Measurements from ENCODE around the gene NFASC. TPM values are rescaled to one million over a fixed set of nuclear protein-coding genes. Genes with fewer than 3 reads are reported as not detected.

NFASC gene
- total RNA-seq, 1 donor: 36.9 TPM

DNA sequence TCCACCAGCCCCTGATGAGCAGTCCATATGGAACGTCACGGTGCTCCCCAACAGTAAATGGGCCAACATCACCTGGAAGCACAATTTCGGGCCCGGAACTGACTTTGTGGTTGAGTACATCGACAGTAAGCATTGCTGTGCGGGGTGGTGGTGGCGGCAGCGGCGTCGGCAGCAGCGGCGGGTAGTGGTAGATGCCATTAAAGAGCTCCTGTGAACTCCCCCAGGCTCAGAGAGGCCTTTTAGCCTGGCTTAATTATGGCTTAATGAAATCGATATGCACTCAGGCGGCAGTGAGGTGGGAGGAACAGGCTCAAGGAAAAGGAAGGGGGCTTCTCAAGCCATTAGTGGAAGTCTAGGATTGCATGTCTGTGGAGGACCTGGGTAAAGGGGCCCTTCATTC, 130.5 kb downstream of the NFASC start:
- Histone ChIP-seq H3K27me3 (ENCODE audit: insufficient read depth, low read length) (no peaks in the 10 kb centered on the region), H2AFZ (ENCODE audit: low read length) (no peak overlapping the region), H3K4me1 (ENCODE audit: insufficient read depth, low read length) (no peaks in the 10 kb centered on the region), H3K79me2 (ENCODE audit: insufficient read depth, low read length) (no peaks in the 10 kb centered on the region), H4K20me1 (ENCODE audit: insufficient read depth, low read length) (no peaks in the 10 kb centered on the region), H3K4me2 (ENCODE audit: insufficient read depth, low read length) (no peak overlapping the region), H3K27ac (ENCODE audit: low read depth, low read length) (no peak overlapping the region), H3K36me3 (ENCODE audit: insufficient read depth, low read length) (peaks cover 6% of the 10 kb centered on the region), H3K4me3 (ENCODE audit: insufficient read depth, low read length) (no peak overlapping the region), H3K9me3 (ENCODE audit: low read depth, low read length) (no peaks in the 10 kb centered on the region)
- no peak for DNase-seq (ENCODE audit: insufficient read length, low spot score, missing footprints)
- TF ChIP-seq, protein P1, sequence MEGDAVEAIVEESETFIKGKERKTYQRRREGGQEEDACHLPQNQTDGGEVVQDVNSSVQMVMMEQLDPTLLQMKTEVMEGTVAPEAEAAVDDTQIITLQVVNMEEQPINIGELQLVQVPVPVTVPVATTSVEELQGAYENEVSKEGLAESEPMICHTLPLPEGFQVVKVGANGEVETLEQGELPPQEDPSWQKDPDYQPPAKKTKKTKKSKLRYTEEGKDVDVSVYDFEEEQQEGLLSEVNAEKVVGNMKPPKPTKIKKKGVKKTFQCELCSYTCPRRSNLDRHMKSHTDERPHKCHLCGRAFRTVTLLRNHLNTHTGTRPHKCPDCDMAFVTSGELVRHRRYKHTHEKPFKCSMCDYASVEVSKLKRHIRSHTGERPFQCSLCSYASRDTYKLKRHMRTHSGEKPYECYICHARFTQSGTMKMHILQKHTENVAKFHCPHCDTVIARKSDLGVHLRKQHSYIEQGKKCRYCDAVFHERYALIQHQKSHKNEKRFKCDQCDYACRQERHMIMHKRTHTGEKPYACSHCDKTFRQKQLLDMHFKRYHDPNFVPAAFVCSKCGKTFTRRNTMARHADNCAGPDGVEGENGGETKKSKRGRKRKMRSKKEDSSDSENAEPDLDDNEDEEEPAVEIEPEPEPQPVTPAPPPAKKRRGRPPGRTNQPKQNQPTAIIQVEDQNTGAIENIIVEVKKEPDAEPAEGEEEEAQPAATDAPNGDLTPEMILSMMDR (IDR thresholded peaks at IDR 0.05; ENCODE audit: extremely low read depth, low read depth, low read length): no peak

DNA sequence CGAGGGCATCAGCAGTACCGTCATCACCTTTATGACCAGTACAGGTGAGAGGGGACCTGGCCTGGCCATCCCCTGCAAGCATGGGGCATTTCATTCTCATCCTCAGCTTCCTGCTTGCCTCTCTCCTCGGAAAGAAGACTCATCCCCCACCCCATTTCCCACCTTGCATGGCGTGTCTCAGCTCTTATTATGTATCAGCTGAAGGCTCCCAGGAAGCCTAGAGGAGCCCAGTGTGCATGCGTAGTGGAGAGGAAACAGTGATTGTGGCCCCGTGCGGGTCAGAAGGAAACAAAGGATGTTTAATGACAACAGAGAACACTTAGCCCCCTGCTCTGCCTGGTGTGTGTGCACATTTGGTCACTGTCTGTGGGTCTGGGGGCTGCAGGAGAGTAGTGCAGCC, 132.0 kb downstream of the NFASC start:
- Histone ChIP-seq H3K27ac (ENCODE audit: low read depth, low read length) (no peak overlapping the region), H3K36me3 (ENCODE audit: insufficient read depth, low read length) (peaks cover 5% of the 10 kb centered on the region), H3K4me2 (ENCODE audit: insufficient read depth, low read length) (no peak overlapping the region), H3K4me3 (ENCODE audit: insufficient read depth, low read length) (no peak overlapping the region), H3K4me1 (ENCODE audit: insufficient read depth, low read length) (no peaks in the 10 kb centered on the region), H3K27me3 (ENCODE audit: insufficient read depth, low read length) (no peaks in the 10 kb centered on the region), H3K79me2 (ENCODE audit: insufficient read depth, low read length) (no peaks in the 10 kb centered on the region), H3K9me3 (ENCODE audit: low read depth, low read length) (no peaks in the 10 kb centered on the region), H4K20me1 (ENCODE audit: insufficient read depth, low read length) (no peaks in the 10 kb centered on the region), H2AFZ (ENCODE audit: low read length) (no peak overlapping the region)
- TF ChIP-seq, protein P1 (IDR thresholded peaks at IDR 0.05; ENCODE audit: extremely low read depth, low read depth, low read length): no peak
- no peak for DNase-seq (ENCODE audit: insufficient read length, low spot score, missing footprints)

DNA sequence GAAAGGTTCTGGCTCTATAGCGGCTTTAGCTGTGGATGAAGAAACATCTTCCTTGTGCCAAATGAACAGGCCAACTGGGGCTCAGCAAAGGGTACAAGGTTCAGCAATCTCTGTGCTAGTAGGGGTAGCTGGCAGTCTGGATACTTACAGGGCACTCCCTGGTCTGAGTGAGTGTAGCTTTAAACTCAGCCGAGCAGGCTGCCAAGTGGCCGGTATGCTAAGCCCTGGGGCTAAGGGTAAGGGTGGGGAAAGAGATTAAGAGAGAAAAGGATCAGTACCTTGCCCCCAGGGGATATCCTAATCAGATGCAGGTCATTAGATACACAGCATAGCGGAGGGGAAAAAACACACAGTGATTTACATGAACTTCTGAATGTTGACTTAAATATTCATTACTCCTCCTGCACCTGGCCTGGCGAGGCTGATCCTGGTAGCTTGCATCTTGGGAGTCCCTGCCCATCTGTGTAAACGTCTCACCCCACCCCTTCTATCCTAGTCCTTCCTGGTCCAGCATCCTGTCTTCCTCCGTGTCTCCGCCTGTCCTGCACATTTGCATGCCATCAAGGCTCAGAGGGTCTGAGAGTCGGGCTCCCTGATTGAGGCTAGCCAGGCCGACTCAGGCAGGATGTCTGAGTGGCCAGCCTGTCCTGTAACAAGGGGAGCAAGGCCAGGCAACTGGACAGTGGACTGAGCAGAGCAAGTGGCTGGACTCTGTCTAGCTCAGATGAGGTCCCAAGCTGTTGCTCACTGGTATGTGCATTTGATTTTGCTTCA, 132.9 kb downstream of the NFASC start:
- Histone ChIP-seq H3K27me3 (ENCODE audit: insufficient read depth, low read length) (no peaks in the 10 kb centered on the region), H3K79me2 (ENCODE audit: insufficient read depth, low read length) (no peaks in the 10 kb centered on the region), H3K9me3 (ENCODE audit: low read depth, low read length) (no peaks in the 10 kb centered on the region), H3K4me2 (ENCODE audit: insufficient read depth, low read length) (no peak overlapping the region), H3K4me1 (ENCODE audit: insufficient read depth, low read length) (no peaks in the 10 kb centered on the region), H3K36me3 (ENCODE audit: insufficient read depth, low read length) (no peaks in the 10 kb centered on the region), H3K27ac (ENCODE audit: low read depth, low read length) (no peak overlapping the region), H4K20me1 (ENCODE audit: insufficient read depth, low read length) (no peaks in the 10 kb centered on the region), H2AFZ (ENCODE audit: low read length) (no peak overlapping the region), H3K4me3 (ENCODE audit: insufficient read depth, low read length) (no peak overlapping the region)
- TF ChIP-seq, protein P1 (IDR thresholded peaks at IDR 0.05; ENCODE audit: extremely low read depth, low read depth, low read length): no peak
- DNase-seq (ENCODE audit: insufficient read length, low spot score, missing footprints): no peak

DNA sequence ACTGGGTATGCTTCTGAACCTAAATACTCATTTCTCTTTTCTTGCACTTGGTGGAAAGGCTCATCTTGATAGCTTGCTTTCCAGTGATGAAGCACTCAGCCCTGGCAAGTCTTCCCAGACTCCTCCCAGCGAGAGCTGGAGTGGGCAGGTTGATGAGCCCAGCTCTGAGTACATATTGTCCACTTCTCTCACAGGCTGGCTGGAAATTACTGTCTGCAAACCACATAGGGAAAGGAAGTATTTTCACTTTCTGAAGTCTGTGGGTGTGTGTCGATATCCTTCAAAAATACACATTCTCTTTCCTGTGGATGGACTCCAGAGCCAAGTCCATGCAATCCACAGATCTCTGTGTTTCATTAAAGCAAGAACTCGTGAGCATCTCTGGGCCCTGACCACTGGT, 133.7 kb downstream of the NFASC start:
- no peaks in the 10 kb centered on the region for H3K36me3 ChIP-seq (ENCODE audit: insufficient read depth, low read length)
- H3K4me3 ChIP-seq (ENCODE audit: insufficient read depth, low read length): no peak overlapping the region
- no peak overlapping the region for H3K4me2 ChIP-seq (ENCODE audit: insufficient read depth, low read length)
- H3K9me3 ChIP-seq (ENCODE audit: low read depth, low read length): no peaks in the 10 kb centered on the region
- H4K20me1 ChIP-seq (ENCODE audit: insufficient read depth, low read length): no peaks in the 10 kb centered on the region
- DNase-seq (ENCODE audit: insufficient read length, low spot score, missing footprints): no peak
- no peaks in the 10 kb centered on the region for H3K27me3 ChIP-seq (ENCODE audit: insufficient read depth, low read length)
- TF ChIP-seq, protein P1 (IDR thresholded peaks at IDR 0.05; ENCODE audit: extremely low read depth, low read depth, low read length): no peak
- no peak overlapping the region for H3K27ac ChIP-seq (ENCODE audit: low read depth, low read length)
- H3K4me1 ChIP-seq (ENCODE audit: insufficient read depth, low read length): no peaks in the 10 kb centered on the region
- no peaks in the 10 kb centered on the region for H3K79me2 ChIP-seq (ENCODE audit: insufficient read depth, low read length)
- no peak overlapping the region for H2AFZ ChIP-seq (ENCODE audit: low read length)

Measured in osteoblast (primary cell).